ENCODE measurements around the gene FBXW10. TPM values are rescaled to one million over a fixed set of nuclear protein-coding genes. Genes with fewer than 3 reads are reported as not detected.
"Not testable (repeated sequence)": the region's sequence is repeated elsewhere in the genome, so short reads cannot be mapped to it uniquely, and the experiment has no call there.

Gene FBXW10
- total and polyA plus RNA-seq, 2 of the 8 experiments (the other 6 are each of a cell fraction or from before 2014, with no cell fraction given): not detected

- H3K56ac ChIP-seq (replicated peaks; ENCODE audit: insufficient read length, low read depth, low read length); H3K9ac ChIP-seq (replicated peaks in 1 of 4; ENCODE audit: extremely low read depth in 1 of 4, low read depth in 3 of 4, low read length in 3 of 4); H3K79me2 ChIP-seq (ENCODE audit: control insufficient read depth in 1 of 2, insufficient read depth in 2 of 2, low read length in 2 of 2); H3K18ac ChIP-seq (ENCODE audit: extremely low read depth, low read length); H2AK5ac ChIP-seq (ENCODE audit: low read depth, low read length); H3K4me2 ChIP-seq (ENCODE audit: insufficient read depth in 1 of 2, low read depth in 2 of 2, low read length in 2 of 2); H3K14ac ChIP-seq (ENCODE audit: insufficient read length); H2BK5ac ChIP-seq (ENCODE audit: low read depth, low read length); H3K9me3 ChIP-seq (ENCODE audit: insufficient read depth in 2 of 2, low read depth in 1 of 2, low read length in 1 of 2); H3K23me2 ChIP-seq (ENCODE audit: low read depth, low read length); H3K4ac ChIP-seq (replicated peaks; ENCODE audit: insufficient read length, low read depth, low read length); H3K4me1 ChIP-seq (replicated peaks in 1 of 4; ENCODE audit: control insufficient read depth in 3 of 4, insufficient read depth in 4 of 4, low read length in 3 of 4); H2AFZ ChIP-seq (ENCODE audit: low read length); H3K27me3 ChIP-seq (replicated peaks in 1 of 4; ENCODE audit: control insufficient read depth in 3 of 4, extremely low read depth in 1 of 4, insufficient read depth in 3 of 4, low read length in 3 of 4); H3K36me3 ChIP-seq (ENCODE audit: control insufficient read depth in 2 of 4, insufficient read depth in 4 of 4, low read length in 3 of 4); H4K5ac ChIP-seq (ENCODE audit: insufficient read length, low read depth, low read length); H2BK12ac ChIP-seq (ENCODE audit: low read depth, low read length); H3K4me3 ChIP-seq (ENCODE audit: extremely low read depth in 1 of 4, insufficient read depth in 2 of 4, low read depth in 3 of 4, low read length in 4 of 4); H4K8ac ChIP-seq (ENCODE audit: extremely low read depth, insufficient read depth, low read length); H2BK15ac ChIP-seq (ENCODE audit: low read length); H3K23ac ChIP-seq (ENCODE audit: insufficient read length); H2BK120ac ChIP-seq (replicated peaks; ENCODE audit: low read depth, low read length); H3K27ac ChIP-seq (ENCODE audit: low read depth, low read length); H4K20me1 ChIP-seq (replicated peaks in 1 of 2; ENCODE audit: control insufficient read depth in 1 of 2, insufficient read depth in 2 of 2, low read length in 2 of 2); H4K91ac ChIP-seq (replicated peaks; ENCODE audit: insufficient read length, low read length); H2BK20ac ChIP-seq (ENCODE audit: low read length); POLR2A ChIA-PET (ENCODE audit: partially characterized antibody); CTCF ChIA-PET (ENCODE audit: partially characterized antibody); H3K79me1 ChIP-seq (ENCODE audit: low read depth, low read length): not testable (repeated sequence)
- WGBS, 2 experiments (ENCODE audit: extremely low coverage in 1 of 2, insufficient coverage in 1 of 2, insufficient read length in 1 of 2, insufficient replicate concordance in 2 of 2, low coverage in 1 of 2, low lambda C conversion rate in 2 of 2, missing lambda C conversion rate in 1 of 2): 43% methylated on average over 7 of the region's 7 CpGs; no CpG with 5 or more reads in 1 of the 2 experiments
- FAIRE-seq: peak; percentile 78
- peak; percentile 49 to 54 for TF ChIP-seq RAD21 (IDR thresholded peaks at IDR 0.05 in 1 of 2, conservative IDR thresholded peaks at IDR 0.05 in 1 of 2; ENCODE audit: low read depth in 2 of 2, low read length in 2 of 2)
- TF ChIP-seq, protein P1, sequence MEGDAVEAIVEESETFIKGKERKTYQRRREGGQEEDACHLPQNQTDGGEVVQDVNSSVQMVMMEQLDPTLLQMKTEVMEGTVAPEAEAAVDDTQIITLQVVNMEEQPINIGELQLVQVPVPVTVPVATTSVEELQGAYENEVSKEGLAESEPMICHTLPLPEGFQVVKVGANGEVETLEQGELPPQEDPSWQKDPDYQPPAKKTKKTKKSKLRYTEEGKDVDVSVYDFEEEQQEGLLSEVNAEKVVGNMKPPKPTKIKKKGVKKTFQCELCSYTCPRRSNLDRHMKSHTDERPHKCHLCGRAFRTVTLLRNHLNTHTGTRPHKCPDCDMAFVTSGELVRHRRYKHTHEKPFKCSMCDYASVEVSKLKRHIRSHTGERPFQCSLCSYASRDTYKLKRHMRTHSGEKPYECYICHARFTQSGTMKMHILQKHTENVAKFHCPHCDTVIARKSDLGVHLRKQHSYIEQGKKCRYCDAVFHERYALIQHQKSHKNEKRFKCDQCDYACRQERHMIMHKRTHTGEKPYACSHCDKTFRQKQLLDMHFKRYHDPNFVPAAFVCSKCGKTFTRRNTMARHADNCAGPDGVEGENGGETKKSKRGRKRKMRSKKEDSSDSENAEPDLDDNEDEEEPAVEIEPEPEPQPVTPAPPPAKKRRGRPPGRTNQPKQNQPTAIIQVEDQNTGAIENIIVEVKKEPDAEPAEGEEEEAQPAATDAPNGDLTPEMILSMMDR (IDR thresholded peaks at IDR 0.05; ENCODE audit: control extremely low read depth in 1 of 3, insufficient read depth in 1 of 3, low read depth in 1 of 3, low read length in 3 of 3): peak in 2 of 3 experiments; percentile 43 to 52; a peak in 3 of 4 replicates
- DNase-seq (ENCODE audit: low read depth in 1 of 2, low spot score in 2 of 2): peak in 1 of 2 experiments; percentile 71
These were observed 31.4 kb upstream of the FBXW10 start for GRCh38 chr17:18712354-18712999.
